Upper lobe of left lung (tissue), 4 donors: ENCODE measurements around the gene DNAJC25.

Source experiments
- CTCF ChIP-seq, 6 experiments: fragments of 450-650 bp in 4 of 6; fragments of 200-600 bp in 2 of 6; sonication (generic) in 2 of 6; IDR thresholded peaks; one replicate each; pipeline ENCODE4 v1.5.1; 2016 to 2019; ENCODE audit warnings: antibody characterized with exemption in 6 of 6
- EP300 ChIP-seq, 4 donors: sonication (generic); formaldehyde crosslinking; IDR thresholded peaks; one replicate each; pipeline ENCODE4 v1.5.1; 2017; ENCODE audit warnings: antibody characterized with exemption in 4 of 4, control low read depth in 2 of 4
- POLR2A ChIP-seq, 4 donors: fragments of 450-650 bp; IDR thresholded peaks; one replicate each; pipeline ENCODE4 v1.5.1; 2016 to 2017; ENCODE audit warnings: antibody characterized with exemption in 4 of 4, mild to moderate bottlenecking in 2 of 4
- POLR2AphosphoS5 ChIP-seq, 2 donors: sonication (generic); formaldehyde crosslinking; IDR thresholded peaks; one replicate each; pipeline ENCODE4 v1.5.1; 2017; ENCODE audit warnings: antibody characterized with exemption in 2 of 2

DNA sequence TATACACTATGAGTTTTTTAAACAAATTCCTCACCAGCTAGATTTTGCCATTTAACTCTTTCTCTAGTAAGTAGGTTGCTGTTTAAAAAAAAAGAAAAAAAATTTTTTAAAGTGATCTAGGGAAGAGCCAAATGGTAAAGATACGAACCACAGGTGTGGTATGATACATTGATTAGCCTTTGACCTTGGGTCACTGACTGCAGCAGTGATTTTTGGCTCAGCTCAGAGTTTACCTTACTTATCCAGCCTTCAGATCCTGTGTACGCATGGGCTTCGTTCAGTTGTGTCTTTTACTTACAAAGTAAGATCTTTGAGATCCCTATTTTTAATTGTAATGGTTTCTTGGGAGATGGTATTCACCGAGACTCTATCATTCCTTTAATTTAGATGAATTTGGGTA, 17.9 kb downstream of the DNAJC25 start:
- TF ChIP-seq CTCF (IDR thresholded peaks at IDR 0.05) (no peak), EP300 (IDR thresholded peaks at IDR 0.05) (no peak), POLR2AphosphoS5 (IDR thresholded peaks at IDR 0.05) (no peak), POLR2A (IDR thresholded peaks at IDR 0.05) (no peak)
